Measurements from ENCODE around the gene REX1BD. TPM values are rescaled to one million over a fixed set of nuclear protein-coding genes. Genes with fewer than 3 reads are reported as not detected.

REX1BD gene
- total and polyA plus RNA-seq, 11 donors, result 42.9 to 205 (median 68.2) TPM

- Histone ChIP-seq H3K27me3 (peaks cover 55 to 95% (median 91%) of the 10 kb centered on the region in 9 donors), H3K4me1 (peaks cover 0 to 72% (median 36%) of the 10 kb centered on the region in 12 donors), H3K9me3 (no peaks in the 10 kb centered on the region), H3K36me3 (no peaks in the 10 kb centered on the region), H3K4me3 (peak overlapping the region in 1 of 12 donors; percentile 35), H3K27ac (no peak overlapping the region)
- intact Hi-C loops (cut with DNase I), result no loop called here
- WGBS, 4 donors, result 23 to 24% (median 23%) methylated on average over 5 of the region's 5 CpGs
- DNase-seq (no peak), ATAC-seq (no peak)
- no peak for TF ChIP-seq POLR2A (IDR thresholded peaks at IDR 0.05)
- TF ChIP-seq, protein P1, sequence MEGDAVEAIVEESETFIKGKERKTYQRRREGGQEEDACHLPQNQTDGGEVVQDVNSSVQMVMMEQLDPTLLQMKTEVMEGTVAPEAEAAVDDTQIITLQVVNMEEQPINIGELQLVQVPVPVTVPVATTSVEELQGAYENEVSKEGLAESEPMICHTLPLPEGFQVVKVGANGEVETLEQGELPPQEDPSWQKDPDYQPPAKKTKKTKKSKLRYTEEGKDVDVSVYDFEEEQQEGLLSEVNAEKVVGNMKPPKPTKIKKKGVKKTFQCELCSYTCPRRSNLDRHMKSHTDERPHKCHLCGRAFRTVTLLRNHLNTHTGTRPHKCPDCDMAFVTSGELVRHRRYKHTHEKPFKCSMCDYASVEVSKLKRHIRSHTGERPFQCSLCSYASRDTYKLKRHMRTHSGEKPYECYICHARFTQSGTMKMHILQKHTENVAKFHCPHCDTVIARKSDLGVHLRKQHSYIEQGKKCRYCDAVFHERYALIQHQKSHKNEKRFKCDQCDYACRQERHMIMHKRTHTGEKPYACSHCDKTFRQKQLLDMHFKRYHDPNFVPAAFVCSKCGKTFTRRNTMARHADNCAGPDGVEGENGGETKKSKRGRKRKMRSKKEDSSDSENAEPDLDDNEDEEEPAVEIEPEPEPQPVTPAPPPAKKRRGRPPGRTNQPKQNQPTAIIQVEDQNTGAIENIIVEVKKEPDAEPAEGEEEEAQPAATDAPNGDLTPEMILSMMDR (IDR thresholded peaks at IDR 0.05), result no peak
Observed at GRCh38 chr19:18608102-18608804, 19.7 kb downstream of the REX1BD start.

- ATAC-seq (no peak), DNase-seq (no peak)
- Histone ChIP-seq H3K4me1 (peaks cover 0 to 68% (median 34%) of the 10 kb centered on the region in 12 donors), H3K36me3 (no peaks in the 10 kb centered on the region), H3K4me3 (no peak overlapping the region), H3K27ac (no peak overlapping the region), H3K27me3 (peaks cover 63 to 95% (median 89%) of the 10 kb centered on the region in 9 donors), H3K9me3 (no peaks in the 10 kb centered on the region)
- WGBS, 4 donors, result 42 to 56% (median 51%) methylated on average over 9 of the region's 9 CpGs
- TF ChIP-seq, protein P1 (IDR thresholded peaks at IDR 0.05), result no peak
- no peak for TF ChIP-seq POLR2A (IDR thresholded peaks at IDR 0.05)
- intact Hi-C loops (cut with DNase I), result no loop called here
Observed at GRCh38 chr19:18608805-18609716, 20.5 kb downstream of the REX1BD start.

GRCh38 chr19:18609717-18610051, 21.1 kb downstream of the REX1BD start:
- Histone ChIP-seq H3K9me3 (no peaks in the 10 kb centered on the region), H3K4me1 (peaks cover 0 to 64% (median 34%) of the 10 kb centered on the region in 12 donors), H3K4me3 (no peak overlapping the region), H3K27ac (no peak overlapping the region), H3K36me3 (no peaks in the 10 kb centered on the region), H3K27me3 (peaks cover 65 to 95% (median 89%) of the 10 kb centered on the region in 9 donors)
- no peak for ATAC-seq
- DNase-seq, result no peak
- TF ChIP-seq POLR2A (IDR thresholded peaks at IDR 0.05), result no peak
- TF ChIP-seq, protein P1 (IDR thresholded peaks at IDR 0.05), result no peak
- intact Hi-C loops (cut with DNase I), result no loop called here
- 37 to 45% (median 42%) methylated on average over 2 of the region's 2 CpGs for WGBS, 4 donors

DNA sequence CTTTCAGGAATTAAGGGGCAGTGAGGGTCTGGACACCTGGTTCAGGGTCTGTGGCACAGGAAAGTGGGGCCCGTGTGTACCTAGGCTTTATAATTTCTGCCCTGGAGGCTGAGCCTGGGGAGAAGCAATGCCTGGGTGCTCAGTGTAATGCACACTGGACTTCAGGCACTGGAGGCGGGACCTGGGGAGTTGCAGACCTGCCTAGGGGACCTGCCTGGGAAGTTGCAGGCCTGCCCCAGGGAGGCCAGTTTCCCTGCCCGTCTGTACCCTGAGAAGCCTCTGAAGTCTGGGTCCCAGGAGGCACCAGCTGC, 21.6 kb downstream of the REX1BD start:
- Histone ChIP-seq H3K4me1 (peaks cover 0 to 59% (median 34%) of the 10 kb centered on the region in 12 donors), H3K27me3 (peaks cover 64 to 95% (median 84%) of the 10 kb centered on the region in 9 donors)

More for the DNA sequence above, 21.6 kb downstream of the REX1BD start:
- 30 to 60% (median 41%) methylated on average over 1 to 3 of the region's 3 CpGs for WGBS, 4 donors
- DNase-seq, result no peak
- TF ChIP-seq POLR2A (IDR thresholded peaks at IDR 0.05), result no peak
- H3K36me3 ChIP-seq, result no peaks in the 10 kb centered on the region
- no peak for ATAC-seq
- no peak overlapping the region for H3K4me3 ChIP-seq
- H3K27ac ChIP-seq, result no peak overlapping the region
- no peaks in the 10 kb centered on the region for H3K9me3 ChIP-seq
- intact Hi-C loops (cut with DNase I), result no loop called here

Data from heart left ventricle (tissue), 16 donors.